K562 (cell line): ENCODE data around the gene TSPAN12. TPM values are rescaled to one million over a fixed set of nuclear protein-coding genes. Genes with fewer than 3 reads are reported as not detected.
A peak's percentile ranks its signal among the peaks of the same experiment; 100 is the strongest.

ENCODE experiments used
- ATAC-seq: fragments of 200-7000 bp; cut with Tn5 transposase; 3 replicates; pipeline ENCODE4 v1.9.1; 2020; ENCODE audit warnings: moderate library complexity
- BruUV-seq: library from RNA; stranded (reverse); fragments of 400-500 nt; replicated peaks from 2 replicates; lab custom pipeline; 2021; lab: Mats Ljungman, UMichigan
- CTCF ChIA-PET: fragments of 300-600 bp; formaldehyde crosslinking; extraction: SDS; loops from one replicate; lab custom pipeline; 2021; ENCODE audit warnings: low intra/inter-chr PET ratio; lab: Yijun Ruan, JAX
- POLR2A ChIA-PET: fragments of 300-600, 350-650 bp; sonication (Branson Sonifier 250); formaldehyde crosslinking; extraction: SDS; loops from one replicate; lab custom pipeline; 2021; ENCODE audit warnings: antibody characterized with exemption, inconsistent platforms; lab: Yijun Ruan, JAX
- DNase-seq, 4 experiments: peaks; one replicate each; pipeline versions ENCODE4 v3.0.0 to v3.0.0-alpha.2; 2011 to 2018; ENCODE audit warnings: low spot score in 3 of 4, mixed read lengths in 3 of 4; ENCODE audit errors: extremely low read depth in 1 of 4
- FAIRE-seq: peaks from 2 replicates; lab custom pipeline; 2011; peaks lifted over from hg19 to GRCh38; lab: Jason Lieb, UNC
- H2AFZ ChIP-seq: 2 replicates; pipeline ENCODE4 v1.6.0; 2011; ENCODE audit warnings: low read depth, low read length, control low read depth, inconsistent platforms
- H3K27ac ChIP-seq: fragments of 200-600 bp; 3 replicates; pipeline ENCODE4 v1.8.0; 2011; ENCODE audit warnings: low read depth, mild to moderate bottlenecking, control low read depth, inconsistent platforms, low read length, moderate library complexity, mixed read lengths; ENCODE audit errors: extremely low read depth
- H3K27me3 ChIP-seq, 2 experiments: fragments of 300-600 bp in 1 of 2; 2 replicates in 1 of 2; 3 replicates in 1 of 2; pipeline versions ENCODE4 v1.6.0 to v1.8.0; 2011; ENCODE audit warnings: inconsistent platforms in 2 of 2, low read length in 2 of 2, mild to moderate bottlenecking in 1 of 2, mixed read lengths in 1 of 2, moderate library complexity in 1 of 2; ENCODE audit not compliant: control insufficient read depth in 2 of 2, insufficient read depth in 2 of 2
- H3K36me3 ChIP-seq: fragments of 300-600 bp; 3 replicates; pipeline ENCODE4 v1.8.0; 2011; ENCODE audit warnings: mild to moderate bottlenecking, low read length, inconsistent platforms; ENCODE audit not compliant: control insufficient read depth, insufficient read depth
- H3K4me1 ChIP-seq, 2 experiments: fragments of 200-600 bp in 1 of 2; replicated peaks in 1 of 2; 2 replicates in 1 of 2; 3 replicates in 1 of 2; pipeline versions ENCODE4 v1.5.1 to v1.8.0; 2011; ENCODE audit warnings: inconsistent platforms in 2 of 2, low read length in 2 of 2, mild to moderate bottlenecking in 1 of 2, mixed read lengths in 1 of 2, moderate library complexity in 1 of 2; ENCODE audit not compliant: control insufficient read depth in 2 of 2, insufficient read depth in 2 of 2
- H3K4me2 ChIP-seq: 2 replicates; pipeline ENCODE4 v1.6.1; 2011; ENCODE audit warnings: low read length, control low read depth, inconsistent platforms, mixed read lengths; ENCODE audit not compliant: insufficient read depth
- H3K4me3 ChIP-seq: fragments of 200-600 bp; sonication (generic), shearing (Covaris generic); 2 replicates; pipeline ENCODE4 v1.5.1; 2016; ENCODE audit warnings: control low read depth, inconsistent platforms
- H3K79me2 ChIP-seq: fragments of 200-600 bp; 3 replicates; pipeline ENCODE4 v1.8.0; 2011; ENCODE audit warnings: low read length, inconsistent platforms; ENCODE audit not compliant: control insufficient read depth, insufficient read depth
- H3K9ac ChIP-seq, 2 experiments: 2 replicates each; pipeline versions ENCODE4 v1.6.0 to v1.6.1; 2011; ENCODE audit warnings: low read depth in 2 of 2, low read length in 2 of 2, control low read depth in 1 of 2, inconsistent platforms in 1 of 2, mild to moderate bottlenecking in 1 of 2, mixed read lengths in 1 of 2; ENCODE audit not compliant: insufficient read depth in 1 of 2
- H3K9me1 ChIP-seq: one replicate; pipeline ENCODE4 v1.6.0; 2011; ENCODE audit warnings: inconsistent platforms, mild to moderate bottlenecking, low read length, moderate library complexity; ENCODE audit not compliant: control insufficient read depth, insufficient read depth
- H3K9me3 ChIP-seq: replicated peaks from 2 replicates; pipeline ENCODE4 v1.5.1; 2011; ENCODE audit warnings: low read depth, low read length, inconsistent platforms; ENCODE audit not compliant: control insufficient read depth, insufficient read depth
- H4K20me1 ChIP-seq: replicated peaks from 2 replicates; pipeline ENCODE4 v1.6.1; 2011; ENCODE audit warnings: low read length, inconsistent platforms, mixed read lengths; ENCODE audit not compliant: control insufficient read depth, insufficient read depth
- CEBPG ChIP-seq, 3 experiments: fragments of 200-800 bp in 1 of 3; sonication (Bioruptor generic) in 1 of 3; sonication (generic) in 1 of 3; formaldehyde crosslinking in 1 of 3; IDR thresholded peaks in 2 of 3; conservative IDR thresholded peaks in 1 of 3; 2 replicates each; pipeline versions ENCODE4 v1.6.1 to v1.8.0; 2016 to 2022; ENCODE audit warnings: missing compliant biosample characterization in 2 of 3, missing genetic modification characterization in 2 of 3, mild to moderate bottlenecking in 1 of 3, missing genetic modification reagents in 1 of 3
- IRF2 ChIP-seq: sonication (generic); formaldehyde crosslinking; IDR thresholded peaks from 2 replicates; pipeline ENCODE4 v1.8.1; 2022; ENCODE audit warnings: mild to moderate bottlenecking, missing genetic modification reagents
- ZFX ChIP-seq: sonication (generic); formaldehyde crosslinking; IDR thresholded peaks from 2 replicates; pipeline ENCODE4 v1.8.0; 2022; ENCODE audit warnings: mild to moderate bottlenecking, missing genetic modification reagents, moderate library complexity
- WGBS: fragments of 100-300 bp; shearing (Covaris generic); methylation state at CpG from one replicate; pipeline ENCODE4 v1.1.6; 2016; ENCODE audit warnings: low coverage, mixed read lengths; ENCODE audit not compliant: insufficient coverage; ENCODE audit errors: missing lambda C conversion rate; 5-methylcytosine and 5-hydroxymethylcytosine counted together
- in situ Hi-C: fragments of 300-500 bp; cut with MboI; formaldehyde crosslinking; loops from 4 replicates; pipeline ENCODE4 v1.15.0; 2018; ENCODE audit warnings: inconsistent platforms, mixed read lengths
- intact Hi-C: fragments of 100-400 bp; cut with micrococcal nuclease; formaldehyde crosslinking; loops from 2 replicates; pipeline ENCODE4 v1.14.2; 2022
- polyA plus RNA-seq, 8 experiments: library from polyadenylated mRNA; depleted of rRNA in 4 of 8; stranded (reverse) in 5 of 8; unstranded in 3 of 8; fragments of >200 nt; fragmentation: Nextera tagmentation in 2 of 8; fragmentation: Illumina TruSeq in 1 of 8; extraction: Ambion mirVana in 2 of 8; extraction: Trizol in 1 of 8; gene quantifications; 2 replicates each; pipeline versions ENCODE4 v1.2.1 to v1.2.3, GENCODE V29; 2011 to 2014; ENCODE audit warnings: inconsistent platforms in 1 of 8, missing spikeins in 1 of 8
- total RNA-seq, 7 experiments: library from RNA; depleted of rRNA in 6 of 7; stranded (reverse); fragments of >200 nt in 6 of 7; fragmentation: Illumina TruSeq in 2 of 7; extraction: Trizol in 2 of 7; gene quantifications; 2 replicates each; pipeline versions ENCODE4 v1.2.1 to v1.2.3, GENCODE V29; 2011 to 2021; ENCODE audit warnings: low replicate concordance in 1 of 7
- TF ChIP-seq, protein P1 (sequence below), 2 experiments: IDR thresholded peaks in 1 of 2; conservative IDR thresholded peaks in 1 of 2; 2 replicates each; pipeline ENCODE4 v1.6.1; 2016; ENCODE audit warnings: low read depth in 2 of 2, mild to moderate bottlenecking in 1 of 2, missing compliant biosample characterization in 1 of 2, missing genetic modification characterization in 1 of 2, moderate library complexity in 1 of 2

Gene TSPAN12
- total and polyA plus RNA-seq, 9 of the 15 experiments (the other 6 are each of a cell fraction or from before 2014, with no cell fraction given): 0.13 to 1.7 (median 0.35) TPM; not detected in 1

DNA sequence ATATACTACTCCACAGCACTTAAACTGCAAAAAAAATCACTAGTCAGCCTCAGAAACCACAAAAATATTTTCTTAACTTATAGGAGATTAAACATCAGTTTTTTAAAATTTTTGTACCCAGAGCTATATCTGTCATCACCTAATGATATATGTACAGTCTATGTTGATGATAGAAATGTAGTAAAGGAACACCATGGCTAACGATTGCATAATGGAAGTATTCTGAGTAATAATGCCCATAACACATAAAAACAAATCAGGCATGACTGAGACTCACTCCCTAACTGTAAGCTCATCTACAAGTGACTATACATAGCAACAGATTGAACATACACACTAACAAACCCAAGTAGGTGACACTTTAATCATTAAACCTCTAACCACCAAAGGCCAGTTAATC is 51.3 kb downstream of the TSPAN12 start:
- H3K4me2 ChIP-seq: no peak overlapping the region
- intact Hi-C loops: loop anchor here (1.0 to 5.0 kb wide), 5 partner anchors 135 to 741 kb away; partner anchors contain the start of gene CPED1

More for the DNA sequence above, 51.3 kb downstream of the TSPAN12 start:
- no peaks in the 10 kb centered on the region for H3K4me1 ChIP-seq
- H3K27me3 ChIP-seq: no peaks in the 10 kb centered on the region
- in situ Hi-C loops: no loop called here
- ChIA-PET POLR2A (no interaction called here), CTCF (interaction anchor here (0.5 to 2.9 kb wide), 4 partner anchors 134 to 301 kb away, joined by 3 to 15 read pairs (median 13); no protein-coding TSS in a partner anchor)
- H2AFZ ChIP-seq: no peak overlapping the region
- H3K79me2 ChIP-seq: no peaks in the 10 kb centered on the region
- no peak overlapping the region for H3K27ac ChIP-seq
- H3K9ac ChIP-seq: no peak overlapping the region
- TF ChIP-seq ZFX (CRISPR knock-in tag): 0 out of 2 replicates have a peak, but pooled peaks have one; percentile 15
- TF ChIP-seq, protein P1, sequence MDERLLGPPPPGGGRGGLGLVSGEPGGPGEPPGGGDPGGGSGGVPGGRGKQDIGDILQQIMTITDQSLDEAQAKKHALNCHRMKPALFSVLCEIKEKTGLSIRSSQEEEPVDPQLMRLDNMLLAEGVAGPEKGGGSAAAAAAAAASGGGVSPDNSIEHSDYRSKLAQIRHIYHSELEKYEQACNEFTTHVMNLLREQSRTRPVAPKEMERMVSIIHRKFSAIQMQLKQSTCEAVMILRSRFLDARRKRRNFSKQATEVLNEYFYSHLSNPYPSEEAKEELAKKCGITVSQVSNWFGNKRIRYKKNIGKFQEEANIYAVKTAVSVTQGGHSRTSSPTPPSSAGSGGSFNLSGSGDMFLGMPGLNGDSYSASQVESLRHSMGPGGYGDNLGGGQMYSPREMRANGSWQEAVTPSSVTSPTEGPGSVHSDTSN (CRISPR knock-in tag; IDR thresholded peaks at IDR 0.05; ENCODE audit: low read depth): no peak
- TF ChIP-seq, protein P1 (tag; conservative IDR thresholded peaks at IDR 0.05; ENCODE audit: low read depth): 0 out of 2 replicates have a peak, but pooled peaks have one; percentile 54
- TF ChIP-seq IRF2 (CRISPR knock-in tag): no peak
- TF ChIP-seq CEBPG (CRISPR knock-in tag; IDR thresholded peaks at IDR 0.05): no peak
- peak; percentile 38 to 62; a peak in 3 of 4 replicates for TF ChIP-seq CEBPG (tag; conservative IDR thresholded peaks at IDR 0.05 in 1 of 2, IDR thresholded peaks at IDR 0.05 in 1 of 2)
- no peaks in the 10 kb centered on the region for H3K36me3 ChIP-seq
- H3K9me1 ChIP-seq: no peaks in the 10 kb centered on the region
- ATAC-seq: no peak
- no peak for FAIRE-seq
- no peak overlapping the region for H3K4me3 ChIP-seq
- BruUV-seq: no TSS peak
- no peaks in the 10 kb centered on the region for H3K9me3 ChIP-seq
- WGBS: 0% methylated on average over 1 of the region's 1 CpG
- DNase-seq: no peak
- H4K20me1 ChIP-seq: no peaks in the 10 kb centered on the region
